IMR-90 (cell line): Measurements from ENCODE around the gene PIK3CB.

Experiments
- BHLHE40 ChIP-seq: fragments of 150-350 bp; IDR thresholded peaks from 2 replicates; pipeline ENCODE4 v1.6.1; 2016; ENCODE audit warnings: mild to moderate bottlenecking, low read depth, low read length
- CTCF ChIP-seq: conservative IDR thresholded peaks from 2 replicates; pipeline ENCODE4 v1.5.1; 2012; ENCODE audit warnings: mild to moderate bottlenecking, low read depth, low read length, improper control_type of control experiment
- ELK1 ChIP-seq: fragments of 150-350 bp; IDR thresholded peaks from 2 replicates; pipeline ENCODE4 v1.6.1; 2016; ENCODE audit warnings: low read depth, mild to moderate bottlenecking, low read length, moderate library complexity, borderline replicate concordance
- FOS ChIP-seq: fragments of 150-350 bp; IDR thresholded peaks from 2 replicates; pipeline ENCODE4 v1.6.1; 2016; ENCODE audit warnings: low read depth, low read length
- MAZ ChIP-seq: IDR thresholded peaks from 2 replicates; pipeline ENCODE4 v1.6.1; 2012; ENCODE audit warnings: low read depth, mild to moderate bottlenecking, low read length, improper control_type of control experiment, moderate library complexity, borderline replicate concordance
- POLR2A ChIP-seq: IDR thresholded peaks from 2 replicates; pipeline ENCODE4 v1.6.1; 2012; ENCODE audit warnings: mild to moderate bottlenecking, low read depth, low read length
- RAD21 ChIP-seq: IDR thresholded peaks from 2 replicates; pipeline ENCODE4 v1.6.1; 2012; ENCODE audit warnings: low read length, improper control_type of control experiment
- RCOR1 ChIP-seq: IDR thresholded peaks from 2 replicates; pipeline ENCODE4 v1.6.1; 2012; ENCODE audit warnings: mild to moderate bottlenecking, low read length, improper control_type of control experiment; ENCODE audit not compliant: insufficient replicate concordance
- RFX5 ChIP-seq: IDR thresholded peaks from 2 replicates; pipeline ENCODE4 v1.8.0; 2012; ENCODE audit warnings: low read depth, mild to moderate bottlenecking, low read length, moderate library complexity
- USF2 ChIP-seq: fragments of 150-350 bp; IDR thresholded peaks from 2 replicates; pipeline ENCODE4 v1.6.1; 2017; ENCODE audit warnings: mild to moderate bottlenecking, antibody characterized with exemption, low read length, low read depth

GRCh38 chr3:138817695-138818094, 17.0 kb downstream of the PIK3CB start:
- TF ChIP-seq CTCF = no peak
- no peak for TF ChIP-seq RAD21
- TF ChIP-seq USF2 = no peak
- TF ChIP-seq BHLHE40 = no peak
- no peak for TF ChIP-seq FOS
- no peak for TF ChIP-seq POLR2A
- TF ChIP-seq ELK1 = no peak
- no peak for TF ChIP-seq RFX5
- no peak for TF ChIP-seq RCOR1
- TF ChIP-seq MAZ = no peak
